Stimulated activated CD4-positive, alpha-beta T cell treated with anti-CD3 and anti-CD28 coated beads, Interleukin-12 subunit alpha, Interleukin-12 subunit beta, amount 100 ng/mL, for 24 hours (primary cell): ENCODE results near the gene CD8B2.
"Not testable (repeated sequence)": the region's sequence is repeated elsewhere in the genome, so short reads cannot be mapped to it uniquely, and the experiment has no call there.

Experiments used
- DNase-seq, 2 experiments: peaks; one replicate each; pipeline ENCODE4 v3.0.0-alpha.2; 2020; ENCODE audit warnings: low read depth in 2 of 2

CD8B2 gene

GRCh38 chr2:106511934-106512333 lies 24.8 kb downstream of the CD8B2 start:
- DNase-seq, result not testable (repeated sequence)

GRCh38 chr2:106513391-106513790 lies 26.2 kb downstream of the CD8B2 start:
- DNase-seq, result not testable (repeated sequence)

GRCh38 chr2:106514827-106515226 lies 27.7 kb downstream of the CD8B2 start:
- not testable (repeated sequence) for DNase-seq

GRCh38 chr2:106516436-106516835 lies 29.3 kb downstream of the CD8B2 start:
- DNase-seq, result no peak

GRCh38 chr2:106516864-106517263 lies 29.7 kb downstream of the CD8B2 start:
- DNase-seq, result no peak

GRCh38 chr2:106517329-106517728 lies 30.2 kb downstream of the CD8B2 start:
- no peak for DNase-seq

GRCh38 chr2:106519767-106520166 lies 32.6 kb downstream of the CD8B2 start:
- no peak for DNase-seq

GRCh38 chr2:106521016-106521415 lies 33.9 kb downstream of the CD8B2 start:
- no peak for DNase-seq

- no peak for DNase-seq
Measured at GRCh38 chr2:106523976-106524665, 37.0 kb downstream of the CD8B2 start.

GRCh38 chr2:106530866-106531265 lies 43.7 kb downstream of the CD8B2 start:
- DNase-seq, result no peak

- no peak for DNase-seq
Measured at GRCh38 chr2:106531676-106532214, 44.6 kb downstream of the CD8B2 start.

- DNase-seq, result no peak
Measured at GRCh38 chr2:106532236-106532635, 45.1 kb downstream of the CD8B2 start.

GRCh38 chr2:106534471-106534870 lies 47.3 kb downstream of the CD8B2 start:
- no peak for DNase-seq

- no peak for DNase-seq
Measured at GRCh38 chr2:106536490-106536889, 49.3 kb downstream of the CD8B2 start.

- DNase-seq, result no peak
Measured at GRCh38 chr2:106537047-106537446, 49.9 kb downstream of the CD8B2 start.

- no peak for DNase-seq
Measured at GRCh38 chr2:106537791-106538191, 50.6 kb downstream of the CD8B2 start.

GRCh38 chr2:106540886-106541285 lies 53.7 kb downstream of the CD8B2 start:
- no peak for DNase-seq

GRCh38 chr2:106541333-106541732 lies 54.2 kb downstream of the CD8B2 start:
- DNase-seq, result no peak

- peak; percentile 53 to 69 for DNase-seq
Measured at GRCh38 chr2:106542746-106543359, 55.7 kb downstream of the CD8B2 start.

- DNase-seq, result no peak
Measured at GRCh38 chr2:106545007-106545406, 57.8 kb downstream of the CD8B2 start.

GRCh38 chr2:106546391-106546990 lies 59.3 kb downstream of the CD8B2 start:
- DNase-seq, result no peak

GRCh38 chr2:106547164-106547903 lies 60.2 kb downstream of the CD8B2 start:
- no peak for DNase-seq
